ENCODE measurements around the gene CERCAM. TPM values are rescaled to one million over a fixed set of nuclear protein-coding genes. Genes with fewer than 3 reads are reported as not detected.

The CERCAM gene
- total RNA-seq, 3 donors from 2014 or later: 19.8 to 47.5 (median 30.5) TPM

DNA sequence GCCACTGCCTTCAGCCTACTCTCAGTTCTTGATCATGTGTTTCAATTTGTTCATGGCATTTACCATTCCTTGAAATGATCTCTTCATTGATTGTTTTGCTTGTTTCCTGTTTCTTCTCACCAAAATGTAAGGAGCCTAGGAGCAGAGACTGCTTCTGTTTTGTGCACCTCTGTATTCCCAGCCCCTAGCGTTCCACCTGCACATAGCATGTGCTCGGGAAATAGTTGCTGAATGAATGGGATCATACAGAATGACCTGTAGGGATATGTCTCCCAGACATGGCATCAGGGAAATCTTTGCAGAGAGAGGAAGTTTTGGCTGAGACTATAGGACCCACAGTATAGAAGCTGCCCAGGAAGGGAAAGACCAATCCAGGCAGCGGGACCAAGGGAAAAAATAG, 6.2 kb upstream of the CERCAM start:
- TF ChIP-seq POLR2AphosphoS5 (IDR thresholded peaks at IDR 0.05) (no peak), POLR2A (IDR thresholded peaks at IDR 0.05) (no peak)
- TF ChIP-seq, protein P1, sequence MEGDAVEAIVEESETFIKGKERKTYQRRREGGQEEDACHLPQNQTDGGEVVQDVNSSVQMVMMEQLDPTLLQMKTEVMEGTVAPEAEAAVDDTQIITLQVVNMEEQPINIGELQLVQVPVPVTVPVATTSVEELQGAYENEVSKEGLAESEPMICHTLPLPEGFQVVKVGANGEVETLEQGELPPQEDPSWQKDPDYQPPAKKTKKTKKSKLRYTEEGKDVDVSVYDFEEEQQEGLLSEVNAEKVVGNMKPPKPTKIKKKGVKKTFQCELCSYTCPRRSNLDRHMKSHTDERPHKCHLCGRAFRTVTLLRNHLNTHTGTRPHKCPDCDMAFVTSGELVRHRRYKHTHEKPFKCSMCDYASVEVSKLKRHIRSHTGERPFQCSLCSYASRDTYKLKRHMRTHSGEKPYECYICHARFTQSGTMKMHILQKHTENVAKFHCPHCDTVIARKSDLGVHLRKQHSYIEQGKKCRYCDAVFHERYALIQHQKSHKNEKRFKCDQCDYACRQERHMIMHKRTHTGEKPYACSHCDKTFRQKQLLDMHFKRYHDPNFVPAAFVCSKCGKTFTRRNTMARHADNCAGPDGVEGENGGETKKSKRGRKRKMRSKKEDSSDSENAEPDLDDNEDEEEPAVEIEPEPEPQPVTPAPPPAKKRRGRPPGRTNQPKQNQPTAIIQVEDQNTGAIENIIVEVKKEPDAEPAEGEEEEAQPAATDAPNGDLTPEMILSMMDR (IDR thresholded peaks at IDR 0.05): no peak
- H3K27ac ChIP-seq: no peak overlapping the region
- DNase-seq (ENCODE audit: low spot score in 2 of 2): no peak
- H3K27me3 ChIP-seq: no peaks in the 10 kb centered on the region
- no peaks in the 10 kb centered on the region for H3K9me3 ChIP-seq
- H3K4me1 ChIP-seq: peaks cover 0 to 5% of the 10 kb centered on the region in 2 donors
- intact Hi-C loops (cut with DNase I; ENCODE audit: low total_unique reads): no loop called here
- no peaks in the 10 kb centered on the region for H3K36me3 ChIP-seq
- H3K4me3 ChIP-seq: no peak overlapping the region

DNA sequence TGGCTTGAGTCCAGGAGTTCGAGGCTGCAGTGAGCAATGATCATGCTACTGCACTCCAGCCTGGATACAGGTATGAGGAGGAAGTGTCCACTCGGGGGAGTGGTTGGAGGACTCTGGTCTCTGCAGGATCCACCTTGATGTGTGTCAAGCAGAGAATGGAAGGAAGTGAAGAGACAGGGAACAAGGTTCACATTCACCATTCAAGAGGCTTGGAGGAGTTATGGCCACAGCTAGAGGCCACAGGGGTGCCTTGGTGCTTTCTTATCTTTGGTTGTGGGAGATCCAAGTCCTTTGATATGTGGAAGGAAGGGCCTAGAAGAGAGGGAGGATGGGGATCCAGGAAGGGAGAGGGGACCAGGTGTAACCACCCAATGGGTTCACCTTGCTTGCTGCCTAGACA, 5.4 kb upstream of the CERCAM start:
- no peaks in the 10 kb centered on the region for H3K27me3 ChIP-seq
- peaks cover 0 to 5% of the 10 kb centered on the region in 2 donors for H3K4me1 ChIP-seq
- H3K4me3 ChIP-seq: no peak overlapping the region
- H3K27ac ChIP-seq: no peak overlapping the region
- no peaks in the 10 kb centered on the region for H3K36me3 ChIP-seq
- TF ChIP-seq POLR2A (IDR thresholded peaks at IDR 0.05) (no peak), POLR2AphosphoS5 (IDR thresholded peaks at IDR 0.05) (no peak)
- TF ChIP-seq, protein P1 (IDR thresholded peaks at IDR 0.05): no peak
- H3K9me3 ChIP-seq: no peaks in the 10 kb centered on the region
- no peak for DNase-seq (ENCODE audit: low spot score in 2 of 2)
- intact Hi-C loops (cut with DNase I; ENCODE audit: low total_unique reads): no loop called here

DNA sequence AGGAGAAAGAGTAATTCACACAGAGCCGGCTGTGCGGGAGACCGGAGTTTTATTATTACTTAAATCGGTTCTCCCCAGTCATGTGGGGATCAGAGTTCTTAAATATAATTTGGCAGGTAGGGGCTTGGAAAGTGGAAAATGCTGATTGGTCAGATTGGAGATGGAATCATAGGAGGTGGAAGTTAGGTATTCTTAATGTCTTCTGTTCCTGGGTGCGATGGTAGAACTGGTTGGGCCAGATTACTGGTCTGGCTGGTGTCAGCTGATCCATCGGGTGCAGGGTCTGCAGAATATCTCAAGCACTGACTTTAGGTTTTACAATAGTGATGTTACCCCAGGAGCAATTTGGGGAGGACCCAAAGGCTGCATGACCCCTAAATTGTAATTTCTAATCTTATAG, 4.6 kb upstream of the CERCAM start:
- intact Hi-C loops (cut with DNase I; ENCODE audit: low total_unique reads): no loop called here
- Histone ChIP-seq H3K4me1 (peaks cover 0 to 5% of the 10 kb centered on the region in 2 donors), H3K27me3 (no peaks in the 10 kb centered on the region), H3K36me3 (no peaks in the 10 kb centered on the region), H3K9me3 (no peaks in the 10 kb centered on the region), H3K4me3 (no peak overlapping the region), H3K27ac (no peak overlapping the region)
- DNase-seq (ENCODE audit: low spot score in 2 of 2): no peak
- TF ChIP-seq, protein P1 (IDR thresholded peaks at IDR 0.05): no peak
- TF ChIP-seq POLR2AphosphoS5 (IDR thresholded peaks at IDR 0.05): no peak
- no peak for TF ChIP-seq POLR2A (IDR thresholded peaks at IDR 0.05)

DNA sequence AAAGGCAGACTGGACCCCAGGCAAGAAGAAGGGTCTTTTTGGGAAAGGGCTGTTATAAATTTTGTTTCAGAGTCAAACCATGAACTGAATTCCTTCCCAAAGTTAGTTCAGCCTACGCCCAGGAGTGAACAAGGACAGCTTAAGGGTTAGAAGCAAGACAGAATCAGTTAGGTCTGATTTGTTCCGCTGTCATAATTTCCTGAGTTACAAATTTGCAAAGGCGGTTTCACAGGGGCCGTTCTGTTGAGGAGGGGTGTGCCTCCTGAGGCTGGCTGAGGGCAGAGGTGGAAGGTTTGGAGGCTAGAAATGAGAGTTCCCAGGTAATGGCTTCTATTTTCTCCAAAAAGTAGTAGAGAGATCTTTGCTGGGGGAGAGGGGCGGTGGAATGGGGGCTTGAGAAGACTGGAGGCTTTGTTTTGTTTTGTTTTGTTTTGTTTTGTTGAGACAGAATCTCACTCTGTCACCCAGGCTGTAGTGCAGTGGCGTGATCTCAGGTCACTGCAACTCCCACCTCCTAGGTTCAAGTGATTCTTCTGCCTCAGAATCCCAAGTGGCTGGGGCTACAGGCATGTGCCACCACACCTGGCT, 4.1 kb upstream of the CERCAM start:
- Histone ChIP-seq H3K9me3 (no peaks in the 10 kb centered on the region), H3K27me3 (no peaks in the 10 kb centered on the region), H3K36me3 (no peaks in the 10 kb centered on the region), H3K27ac (no peak overlapping the region), H3K4me3 (no peak overlapping the region), H3K4me1 (peaks cover 0 to 5% of the 10 kb centered on the region in 2 donors)
- TF ChIP-seq POLR2AphosphoS5 (IDR thresholded peaks at IDR 0.05) (no peak), POLR2A (IDR thresholded peaks at IDR 0.05) (no peak)
- TF ChIP-seq, protein P1 (IDR thresholded peaks at IDR 0.05): no peak
- DNase-seq (ENCODE audit: low spot score in 2 of 2): no peak
- intact Hi-C loops (cut with DNase I; ENCODE audit: low total_unique reads): no loop called here

DNA sequence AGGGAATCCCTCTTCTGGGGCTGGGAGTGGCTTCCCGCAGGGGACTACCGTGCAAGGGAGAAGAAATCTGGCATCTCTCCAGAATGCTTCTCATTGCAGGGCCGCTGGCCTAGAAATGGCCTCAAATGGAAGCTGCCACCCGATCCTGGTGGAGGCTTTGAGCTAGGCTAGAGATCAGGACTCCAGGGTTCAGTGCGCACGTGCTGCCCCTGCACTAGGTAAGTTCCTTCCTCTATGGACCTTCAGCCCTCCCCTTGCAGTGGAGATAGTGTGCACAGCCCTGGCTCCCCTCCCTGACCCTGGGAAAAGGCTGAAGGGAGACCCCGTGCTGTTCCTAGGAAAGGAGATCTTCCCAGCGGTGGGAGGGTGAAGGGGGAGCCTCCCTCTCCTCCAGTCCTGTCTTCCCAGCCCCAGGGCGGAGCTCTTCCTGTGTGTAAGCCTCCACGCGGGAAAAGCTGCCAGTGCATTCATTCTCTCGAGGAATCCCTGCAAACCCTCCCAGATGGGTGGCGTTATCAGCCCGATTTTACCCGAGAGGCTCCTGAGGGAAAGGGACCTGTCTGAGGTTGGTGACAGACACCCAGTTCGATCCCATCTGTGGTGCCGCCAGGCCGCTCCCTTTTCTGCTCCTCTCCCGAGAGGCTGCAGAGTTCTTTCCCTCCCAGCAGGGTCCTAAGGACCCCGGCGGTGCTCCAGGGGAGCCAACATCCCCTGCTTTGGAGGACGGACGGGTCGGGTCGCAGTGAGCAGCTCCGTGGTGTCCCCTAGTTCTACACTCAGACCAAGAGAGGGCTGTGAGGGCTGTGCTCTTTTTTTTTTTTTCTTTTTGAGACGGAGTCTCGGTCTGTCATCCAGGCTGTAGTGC, 1.4 kb upstream of the CERCAM start:
- DNase-seq (ENCODE audit: low spot score in 2 of 2): no peak
- Histone ChIP-seq H3K27me3 (no peaks in the 10 kb centered on the region), H3K36me3 (no peaks in the 10 kb centered on the region), H3K4me1 (peaks cover 0 to 5% of the 10 kb centered on the region in 2 donors), H3K4me3 (peak overlapping the region; percentile 86 to 97 (median 96)), H3K27ac (no peak overlapping the region), H3K9me3 (no peaks in the 10 kb centered on the region)
- intact Hi-C loops (cut with DNase I; ENCODE audit: low total_unique reads): no loop called here
- TF ChIP-seq, protein P1 (IDR thresholded peaks at IDR 0.05): no peak

Data from breast epithelium (tissue), 4 donors.